GM12878 (cell line): ENCODE measurements around the gene FNDC3B.

ENCODE experiments used
- BRCA1 ChIP-seq: IDR thresholded peaks from 2 replicates; pipeline ENCODE4 v1.6.1; 2011; ENCODE audit warnings: low read depth, low read length, improper control_type of control experiment
- CTCF ChIP-seq, 3 experiments: IDR thresholded peaks in 2 of 3; conservative IDR thresholded peaks in 1 of 3; 2 replicates each; pipeline ENCODE4 v1.5.1; 2011; ENCODE audit warnings: low read depth in 3 of 3, low read length in 3 of 3, mild to moderate bottlenecking in 3 of 3, control low read depth in 2 of 3, moderate library complexity in 2 of 3, inconsistent platforms in 1 of 3, mixed read lengths in 1 of 3; ENCODE audit not compliant: control insufficient read depth in 2 of 3, insufficient read depth in 1 of 3; ENCODE audit errors: extremely low read depth in 1 of 3
- EED ChIP-seq: sonication (generic); IDR thresholded peaks from 2 replicates; pipeline ENCODE4 v1.6.1; 2016; ENCODE audit warnings: antibody characterized with exemption, low read depth
- ETV6 ChIP-seq, 2 experiments: fragments of 450-650 bp in 1 of 2; IDR thresholded peaks in 1 of 2; conservative IDR thresholded peaks in 1 of 2; 2 replicates each; pipeline ENCODE4 v1.6.1; 2014; ENCODE audit warnings: antibody characterized with exemption in 1 of 2, borderline replicate concordance in 1 of 2, low read depth in 1 of 2, mild to moderate bottlenecking in 1 of 2, moderate library complexity in 1 of 2
- EZH2 ChIP-seq: IDR thresholded peaks from 2 replicates; pipeline ENCODE4 v1.6.1; 2012; ENCODE audit warnings: low read depth, mild to moderate bottlenecking, control low read depth, inconsistent platforms, low read length, borderline replicate concordance; ENCODE audit not compliant: control insufficient read depth
- GABPA ChIP-seq: IDR thresholded peaks from 2 replicates; pipeline ENCODE4 v1.6.1; 2014; ENCODE audit warnings: antibody characterized with exemption, low read depth, mild to moderate bottlenecking, inconsistent platforms
- NFXL1 ChIP-seq: fragments of 450-650 bp; IDR thresholded peaks from 2 replicates; pipeline ENCODE4 v1.6.1; 2017; ENCODE audit warnings: antibody characterized with exemption, mild to moderate bottlenecking, borderline replicate concordance
- NR2C1 ChIP-seq: fragments of 450-650 bp; IDR thresholded peaks from 2 replicates; pipeline ENCODE4 v1.6.1; 2017; ENCODE audit warnings: antibody characterized with exemption, mild to moderate bottlenecking, moderate library complexity
- PML ChIP-seq: IDR thresholded peaks from 2 replicates; pipeline ENCODE4 v1.6.1; 2012; ENCODE audit warnings: low read length, inconsistent platforms
- ZZZ3 ChIP-seq: IDR thresholded peaks from 2 replicates; pipeline ENCODE4 v1.6.1; 2011; ENCODE audit warnings: low read depth; ENCODE audit not compliant: control insufficient read depth, insufficient read length

- TF ChIP-seq EED: no peak
- TF ChIP-seq PML: no peak
- no peak for TF ChIP-seq NR2C1
- TF ChIP-seq EZH2: no peak
- TF ChIP-seq BRCA1: no peak
- no peak for TF ChIP-seq GABPA
- no peak for TF ChIP-seq NFXL1
- no peak for TF ChIP-seq ETV6 (conservative IDR thresholded peaks at IDR 0.05 in 1 of 2, IDR thresholded peaks at IDR 0.05 in 1 of 2; ENCODE audit: borderline replicate concordance in 1 of 2, low read depth in 1 of 2)
- no peak for TF ChIP-seq ZZZ3
- TF ChIP-seq CTCF (IDR thresholded peaks at IDR 0.05 in 2 of 3, conservative IDR thresholded peaks at IDR 0.05 in 1 of 3; ENCODE audit: control insufficient read depth in 2 of 3, extremely low read depth in 1 of 3, insufficient read depth in 1 of 3, low read depth in 3 of 3, low read length in 3 of 3): no peak
Measured at GRCh38 chr3:172303941-172304558, 264.7 kb downstream of the FNDC3B start.
